NCI-H2196 treated with DMSO at 0.1 percent for 48 hours (cell line): ENCODE data around the gene NAT9.

Experiments
- DNase-seq: peaks from one replicate; lab custom pipeline; 2025; ENCODE audit not compliant: unreplicated experiment; lab: John Stamatoyannopoulos, UW

The NAT9 gene

DNA sequence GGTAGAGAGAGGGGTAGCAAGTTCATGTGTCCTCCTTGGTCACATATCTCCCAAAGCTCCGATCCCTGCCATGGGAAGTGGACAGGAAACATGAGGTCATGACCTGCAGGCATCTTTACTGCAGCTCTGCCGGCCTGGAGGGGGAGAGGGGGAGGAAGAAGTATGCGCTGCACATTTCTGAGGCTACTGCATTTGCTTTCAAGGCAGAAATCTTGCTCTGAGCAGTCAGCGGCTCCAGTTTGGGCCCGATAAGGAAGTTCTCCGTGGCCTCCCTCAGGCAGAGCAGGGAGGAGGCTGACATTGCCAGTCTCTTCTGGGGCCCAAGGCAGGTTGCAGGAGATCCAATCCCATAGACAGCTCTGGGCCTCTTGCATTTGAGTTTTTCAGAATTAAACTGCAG is 29.2 kb downstream of the NAT9 start:
- no peak for DNase-seq

GRCh38 chr17:74746376-74746775 is 29.8 kb downstream of the NAT9 start:
- DNase-seq = no peak

DNA sequence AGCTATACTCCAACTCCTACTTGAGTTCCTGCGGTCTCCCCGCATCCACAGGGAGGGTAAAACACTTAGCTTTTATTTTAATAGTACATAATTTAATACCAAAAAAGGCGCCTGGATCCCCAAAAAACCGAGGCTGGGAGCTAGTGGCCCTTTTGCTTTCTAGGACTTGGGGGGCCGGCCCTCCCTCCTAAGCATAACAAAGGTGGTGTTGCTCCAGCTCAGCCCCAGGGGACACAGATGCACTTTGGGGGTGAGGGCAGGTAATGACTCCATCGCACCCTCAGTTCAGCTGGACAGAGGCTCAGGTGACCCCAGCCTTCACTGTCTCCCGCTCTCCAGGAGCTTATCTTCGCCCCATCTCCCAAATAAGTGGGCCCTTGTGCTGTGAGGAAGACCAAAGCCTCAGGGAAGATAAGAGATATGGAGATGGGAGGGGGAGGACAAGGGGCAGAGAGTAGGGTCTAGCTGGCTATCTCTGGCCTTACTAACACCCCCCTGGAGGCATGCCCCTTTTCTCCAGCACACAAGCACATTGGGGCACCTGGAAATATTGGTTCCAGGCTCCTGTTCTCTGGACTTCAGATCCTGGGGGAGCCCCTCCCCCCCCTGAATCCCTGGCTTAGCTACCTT is 30.5 kb downstream of the NAT9 start:
- DNase-seq = no peak

- peak; percentile 38 for DNase-seq
Observed at GRCh38 chr17:74744714-74745547, 31.2 kb downstream of the NAT9 start.

DNA sequence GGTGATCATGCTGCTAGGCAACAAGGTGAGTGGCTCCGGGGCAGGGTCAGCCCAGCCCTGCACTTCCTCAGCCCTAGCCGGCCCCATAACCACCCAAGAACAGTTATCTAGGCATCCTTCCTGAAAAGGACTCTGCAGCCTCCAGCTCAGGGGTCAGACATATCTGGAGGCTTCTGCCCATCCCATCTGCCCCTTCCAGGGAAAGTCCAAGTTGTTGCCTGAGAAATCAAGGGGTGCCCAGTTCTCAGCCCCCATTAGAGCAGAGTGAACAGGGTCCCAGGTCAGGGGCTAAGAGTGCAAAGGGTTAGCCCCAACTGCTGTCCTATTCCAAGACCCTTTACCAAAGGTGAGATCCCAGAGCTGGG is 31.8 kb downstream of the NAT9 start:
- DNase-seq = no peak

GRCh38 chr17:74743755-74744154 is 32.4 kb downstream of the NAT9 start:
- no peak for DNase-seq

- DNase-seq = no peak
Observed at GRCh38 chr17:74742978-74743545, 33.1 kb downstream of the NAT9 start.

DNA sequence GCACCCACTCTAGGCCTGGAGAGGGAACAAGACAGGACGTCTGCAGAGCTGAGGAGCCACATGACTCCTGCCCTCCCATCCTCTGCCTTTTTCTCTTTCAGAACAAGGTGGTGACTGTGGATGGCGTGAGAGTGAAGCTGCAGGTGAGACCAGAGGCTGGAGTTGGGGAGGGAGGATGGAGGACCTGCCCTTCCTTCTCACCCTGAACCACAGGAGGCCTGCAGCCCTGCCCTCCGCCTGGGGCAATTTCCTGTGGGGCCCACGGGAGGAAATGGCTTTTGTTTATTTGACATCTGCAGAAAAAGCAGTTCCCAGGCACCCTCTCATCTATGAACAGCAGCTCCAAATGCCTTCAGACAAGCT is 34.0 kb downstream of the NAT9 start:
- DNase-seq = no peak

- DNase-seq = no peak
Observed at GRCh38 chr17:74740641-74741387, 35.3 kb downstream of the NAT9 start.

DNA sequence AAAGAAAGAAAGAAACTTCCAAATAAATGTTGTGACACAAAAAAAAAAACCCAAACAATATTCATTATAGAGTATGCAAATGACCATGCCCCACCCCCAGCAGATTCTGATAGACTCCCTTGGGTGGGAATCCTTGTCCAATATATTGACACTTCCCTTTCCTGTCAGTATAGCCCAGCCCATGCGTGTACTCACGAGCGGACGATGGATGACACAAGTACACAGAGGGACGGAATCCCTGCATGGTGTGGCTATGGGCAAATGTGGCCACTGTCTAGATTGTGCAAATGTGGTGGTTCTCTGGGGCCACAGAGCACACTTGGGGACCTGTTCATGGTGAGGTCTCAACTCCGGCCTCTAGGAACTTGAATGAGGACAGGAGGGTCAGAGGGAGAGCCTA is 36.0 kb downstream of the NAT9 start:
- no peak for DNase-seq

- DNase-seq = no peak
Observed at GRCh38 chr17:74739227-74739831, 36.8 kb downstream of the NAT9 start.

GRCh38 chr17:74738051-74738996 is 37.8 kb downstream of the NAT9 start:
- no peak for DNase-seq

DNA sequence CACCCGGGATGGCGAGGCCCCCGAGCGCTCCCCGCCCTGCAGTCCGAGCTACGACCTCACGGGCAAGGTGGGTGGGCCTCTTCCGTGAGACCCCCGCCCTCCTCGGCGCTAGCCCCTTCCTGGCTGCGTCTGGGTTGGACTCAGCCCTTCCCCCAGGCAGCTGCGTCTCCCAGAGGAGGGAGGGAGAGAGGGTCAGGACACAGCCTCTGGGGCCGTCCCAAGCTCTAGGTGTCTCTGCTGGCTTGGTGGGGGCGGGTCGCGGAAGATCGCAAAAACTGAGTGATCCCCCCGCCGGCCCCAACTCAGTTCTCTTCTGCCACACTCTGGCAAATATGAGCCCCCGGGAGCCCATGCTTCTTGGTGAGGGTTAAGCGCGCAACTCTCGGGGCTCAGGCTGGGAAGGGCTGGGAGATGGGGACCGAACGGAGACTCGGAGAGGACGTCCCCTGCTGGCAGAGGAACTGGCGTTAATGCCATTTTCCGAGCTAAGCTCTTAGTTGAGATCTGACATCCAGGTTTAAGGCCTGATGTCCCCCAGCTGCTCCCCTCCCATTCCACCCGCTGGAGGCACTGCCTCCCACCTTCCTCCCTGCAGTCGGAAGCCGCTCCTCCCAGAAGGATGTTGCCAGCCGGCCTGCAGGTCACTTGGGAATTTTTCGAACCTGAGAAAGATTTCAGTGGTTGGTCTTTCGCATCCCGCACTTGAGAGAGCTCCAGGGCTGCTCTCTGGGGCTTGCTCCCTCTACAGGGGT is 38.7 kb downstream of the NAT9 start:
- no peak for DNase-seq

- no peak for DNase-seq
Observed at GRCh38 chr17:74736513-74737298, 39.4 kb downstream of the NAT9 start, which contains the start of gene RAB37. RAB37 (plus strand) TSS chr17:74737256; CDS start chr17:74737273, 17 bp downstream.

DNA sequence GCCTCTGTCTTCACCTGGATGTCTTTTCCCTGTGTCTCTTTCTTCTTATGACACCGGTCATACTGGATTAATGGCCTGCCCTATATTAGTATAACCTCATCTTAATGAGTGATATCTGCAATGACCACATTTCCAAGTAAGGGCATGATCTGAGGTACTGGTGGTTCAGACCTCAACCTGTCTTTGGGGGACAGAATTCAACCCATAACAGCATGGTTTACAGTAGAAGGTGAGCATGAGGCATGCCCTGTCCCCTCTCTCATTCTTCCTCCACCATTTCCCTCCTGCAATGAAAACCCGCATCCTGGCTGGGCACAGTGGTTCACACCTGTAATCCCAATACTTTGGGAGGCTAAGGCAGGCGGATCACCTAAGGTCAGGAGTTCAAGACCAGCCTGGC is 41.9 kb downstream of the NAT9 start:
- DNase-seq = no peak

- no peak for DNase-seq
Observed at GRCh38 chr17:74733365-74734122, 42.6 kb downstream of the NAT9 start.

- DNase-seq = no peak
Observed at GRCh38 chr17:74732042-74732867, 43.9 kb downstream of the NAT9 start.
